ENCODE measurements around the gene PRMT9.

PRMT9 gene

DNA sequence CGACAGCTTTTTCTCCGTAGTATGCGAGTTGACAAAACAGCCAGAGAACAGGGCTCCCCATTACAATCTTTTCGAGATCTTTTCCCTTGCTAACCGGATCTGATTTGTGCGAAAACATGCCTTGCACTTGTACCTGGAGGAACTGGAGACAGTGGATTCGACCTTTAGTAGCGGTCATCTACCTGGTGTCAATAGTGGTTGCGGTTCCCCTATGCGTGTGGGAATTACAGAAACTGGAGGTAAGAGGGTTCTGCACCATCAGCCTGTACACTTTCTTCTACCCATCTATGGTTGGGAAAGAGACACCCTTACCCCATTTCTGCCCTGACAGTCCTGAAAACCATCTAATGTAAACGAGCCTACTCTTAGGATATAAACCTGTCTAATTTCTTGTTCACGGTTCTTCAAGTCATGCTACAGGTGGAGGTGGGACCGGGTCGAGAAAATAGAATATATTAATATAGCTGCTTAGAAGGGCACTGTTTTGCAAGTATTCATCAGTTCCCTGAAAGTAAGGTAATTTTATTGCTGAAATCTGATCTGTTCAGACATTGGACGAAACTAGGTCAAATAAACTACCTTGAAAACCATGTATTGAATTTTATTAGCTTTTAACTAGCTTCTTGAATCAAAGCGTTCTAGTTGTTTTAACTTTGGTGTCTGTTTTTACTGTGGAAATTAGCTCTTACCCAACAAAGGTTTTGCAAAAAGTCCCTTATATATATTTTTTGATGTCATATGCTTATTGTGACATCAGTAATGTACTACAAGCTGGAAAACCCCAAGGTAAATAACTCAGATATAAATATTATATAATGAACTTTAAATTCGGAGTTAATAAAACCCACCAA lies 65.9 kb downstream of the PRMT9 start:
- DNase-seq (ENCODE audit: low read depth in 2 of 2): no peak

DNA sequence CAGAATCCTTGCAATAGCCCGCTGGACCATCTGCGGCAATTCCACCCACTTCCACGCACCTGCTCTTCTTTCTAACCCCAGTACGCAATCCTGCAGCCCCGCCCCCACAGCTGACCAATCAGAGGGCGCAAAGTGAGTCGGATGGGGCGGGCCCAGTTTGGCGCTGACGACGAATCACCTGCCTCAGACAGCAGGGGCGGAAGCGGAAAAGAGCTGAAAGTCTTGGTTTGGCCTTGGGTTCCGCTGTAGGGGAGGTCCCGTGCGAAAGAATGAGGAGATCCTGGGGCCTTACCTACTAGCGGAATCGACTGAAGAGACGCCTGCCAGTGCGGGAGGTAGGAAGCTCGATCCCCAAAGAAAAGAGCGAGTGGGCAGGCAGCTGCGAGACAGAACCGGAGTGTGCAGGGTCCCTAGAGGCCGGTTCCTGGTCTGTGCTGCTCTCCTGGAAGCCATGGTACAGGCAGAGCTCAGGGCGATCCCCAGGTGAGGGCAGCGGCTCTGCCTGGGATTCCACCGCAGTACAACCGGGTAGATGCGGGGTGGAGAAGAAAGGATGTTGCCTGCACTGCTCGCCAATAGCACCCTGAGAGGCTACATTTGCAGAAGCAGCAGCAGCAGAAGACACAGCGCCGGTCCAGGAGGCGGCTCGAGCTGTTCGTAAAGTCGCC lies 66.7 kb downstream of the PRMT9 start, which contains the start of gene TMEM184C:
Gene TMEM184C (plus strand): TSS at position 225 of the 668 bp plus-strand sequence. CDS start 560 bp downstream, outside the sequence.
- DNase-seq (ENCODE audit: low read depth in 2 of 2): peak; percentile 95 to 98

DNA sequence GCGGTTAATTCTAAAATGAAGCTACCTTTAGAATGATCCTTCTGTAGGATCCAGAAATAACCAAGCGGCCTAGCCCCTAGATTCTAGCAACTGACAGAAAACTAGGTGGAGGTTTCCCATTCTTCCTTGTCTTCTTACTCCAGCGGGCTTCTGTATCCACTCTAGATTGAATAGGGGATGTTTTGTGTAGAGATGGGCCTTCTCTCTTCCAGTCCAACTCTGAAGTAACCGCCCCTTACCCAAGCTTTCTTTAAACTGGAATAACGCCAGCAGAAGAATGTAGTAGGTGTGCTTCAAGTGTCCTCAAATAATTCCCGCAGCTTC lies 67.2 kb downstream of the PRMT9 start:
- DNase-seq (ENCODE audit: low read depth in 2 of 2): no peak

DNA sequence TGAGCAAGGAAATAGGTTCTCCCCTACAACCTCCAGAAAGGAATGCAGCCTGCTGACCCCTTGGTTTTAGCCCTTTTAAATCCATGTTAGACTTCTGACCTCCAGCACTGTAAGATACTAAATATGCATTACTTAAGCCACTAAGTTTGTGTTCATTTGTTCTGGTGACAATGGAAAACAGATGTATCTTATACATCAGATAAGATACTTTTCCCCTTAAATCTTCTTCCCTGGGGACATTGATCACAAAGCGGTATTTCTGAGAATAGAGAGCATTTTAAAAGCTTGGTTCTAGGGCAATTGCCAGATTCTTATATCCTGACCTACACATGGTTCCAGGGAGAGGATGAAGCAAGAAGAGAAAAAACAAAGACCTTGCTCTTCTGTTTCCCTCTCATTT lies 73.3 kb downstream of the PRMT9 start:
- no peak for DNase-seq (ENCODE audit: low read depth in 2 of 2)

DNA sequence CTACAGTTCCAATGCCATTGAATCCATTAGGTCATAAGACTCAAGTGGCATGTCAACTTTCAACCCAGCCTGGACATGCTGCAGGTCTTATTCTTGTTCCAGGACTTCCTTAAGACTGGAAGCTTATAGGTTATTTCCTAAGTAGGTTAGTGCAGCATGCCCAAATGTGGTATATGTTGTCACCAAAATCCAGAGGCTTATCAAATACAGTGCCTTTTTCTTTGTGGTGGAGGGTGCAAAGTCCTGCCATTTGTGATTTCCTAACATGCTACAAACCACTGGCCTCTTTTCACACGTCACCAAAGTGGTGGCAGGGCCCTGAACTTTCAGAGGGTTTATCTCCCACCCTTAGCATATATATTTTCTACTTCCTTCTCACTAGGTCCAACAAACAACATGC lies 76.5 kb downstream of the PRMT9 start:
- DNase-seq (ENCODE audit: low read depth in 2 of 2): no peak

DNA sequence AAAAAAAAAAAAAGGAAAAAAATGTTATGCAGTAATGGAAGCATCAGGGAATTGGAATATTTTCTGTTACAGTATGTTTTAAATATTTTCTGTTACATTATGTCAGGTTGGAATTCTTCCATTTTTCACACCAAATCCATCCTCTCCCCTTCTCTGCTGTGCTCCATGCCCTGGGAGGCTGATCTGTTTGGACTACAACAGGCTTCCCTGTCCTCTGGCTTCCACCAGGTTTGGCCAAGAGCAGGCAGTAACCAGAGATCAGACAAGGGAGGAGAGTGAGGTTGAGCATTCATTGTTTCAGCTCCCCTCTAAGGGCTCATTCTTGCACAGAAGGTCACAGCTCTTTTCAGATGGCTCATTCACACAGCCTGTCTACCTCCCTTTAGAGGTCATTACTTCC lies 78.5 kb downstream of the PRMT9 start:
- DNase-seq (ENCODE audit: low read depth in 2 of 2): no peak

DNA sequence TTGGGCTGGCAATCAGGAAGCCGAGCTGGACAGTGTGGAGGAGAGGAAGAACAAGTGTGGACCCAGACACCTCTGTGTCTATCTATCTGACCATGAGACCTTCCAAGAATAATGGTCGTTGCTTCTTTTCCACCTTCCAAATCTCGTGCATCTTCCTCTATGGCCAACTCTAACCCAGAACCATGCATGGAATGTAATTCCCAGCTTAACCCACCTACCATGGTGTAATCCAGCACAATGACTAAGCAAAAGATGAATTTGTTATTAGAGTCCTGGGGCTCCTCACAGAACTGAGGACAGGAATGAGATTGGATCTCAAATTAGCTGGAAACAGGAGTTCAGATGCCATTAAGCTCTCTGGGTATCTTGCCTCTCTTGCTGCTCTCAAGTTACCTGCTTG lies 84.2 kb downstream of the PRMT9 start:
- no peak for DNase-seq (ENCODE audit: low read depth in 2 of 2)

DNA sequence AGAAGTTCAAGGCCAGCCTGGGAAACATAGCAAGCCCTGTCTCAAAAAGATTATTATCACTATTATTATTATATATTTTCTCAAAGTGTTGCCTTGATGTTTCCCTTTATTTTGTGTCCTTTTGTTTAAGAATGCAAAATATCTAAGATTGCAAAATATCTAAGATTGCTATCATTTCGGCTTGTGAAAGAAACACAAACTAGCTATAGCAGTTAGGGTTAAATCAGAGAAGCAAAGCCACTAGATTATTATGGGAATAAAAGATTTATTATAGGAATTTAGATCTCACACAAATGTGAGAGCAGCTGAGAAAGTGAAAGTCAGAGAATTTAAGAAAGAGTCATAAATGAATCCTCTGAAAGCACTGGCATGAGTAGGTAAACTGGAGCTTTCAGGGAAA lies 84.8 kb downstream of the PRMT9 start:
- no peak for DNase-seq (ENCODE audit: low read depth in 2 of 2)

DNA sequence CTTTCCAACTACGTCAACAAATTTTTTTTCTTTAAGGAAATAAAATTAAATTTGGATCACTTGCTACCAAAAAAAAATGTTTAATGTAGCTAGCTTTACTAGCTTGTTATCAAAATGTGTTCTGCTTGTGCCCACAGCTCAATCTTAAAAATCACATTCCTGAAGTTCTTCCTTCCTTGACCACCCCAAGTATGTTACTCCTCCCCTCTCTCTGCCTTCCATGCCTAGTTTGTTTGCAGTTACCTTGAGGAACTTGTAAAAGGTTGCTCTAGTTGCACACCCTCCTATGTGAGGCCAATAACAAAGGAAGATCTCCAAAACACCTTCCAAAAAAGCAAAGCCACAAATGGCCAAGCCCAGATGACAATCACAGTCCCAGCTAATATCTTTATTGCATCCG lies 86.4 kb downstream of the PRMT9 start:
- DNase-seq (ENCODE audit: low read depth in 2 of 2): no peak

DNA sequence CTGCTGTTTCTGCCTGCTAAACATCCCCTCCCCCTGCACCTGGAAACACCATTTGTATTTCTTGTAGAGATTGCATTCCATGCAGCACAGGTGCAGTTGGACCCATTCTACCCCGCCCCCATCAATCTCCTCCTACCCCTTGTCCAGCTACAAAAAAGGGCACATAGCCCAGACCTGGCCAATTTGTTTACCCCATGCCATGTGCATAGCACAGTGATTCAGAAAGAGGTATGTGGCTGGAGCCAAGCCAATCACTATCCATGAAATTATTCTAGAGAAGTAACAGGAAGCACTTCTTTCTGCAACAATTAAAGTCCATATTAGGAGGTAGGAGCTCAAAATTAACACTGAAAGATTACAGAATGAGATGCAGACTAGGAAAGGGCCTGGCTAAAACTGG lies 87.0 kb downstream of the PRMT9 start:
- DNase-seq (ENCODE audit: low read depth in 2 of 2): no peak

DNA sequence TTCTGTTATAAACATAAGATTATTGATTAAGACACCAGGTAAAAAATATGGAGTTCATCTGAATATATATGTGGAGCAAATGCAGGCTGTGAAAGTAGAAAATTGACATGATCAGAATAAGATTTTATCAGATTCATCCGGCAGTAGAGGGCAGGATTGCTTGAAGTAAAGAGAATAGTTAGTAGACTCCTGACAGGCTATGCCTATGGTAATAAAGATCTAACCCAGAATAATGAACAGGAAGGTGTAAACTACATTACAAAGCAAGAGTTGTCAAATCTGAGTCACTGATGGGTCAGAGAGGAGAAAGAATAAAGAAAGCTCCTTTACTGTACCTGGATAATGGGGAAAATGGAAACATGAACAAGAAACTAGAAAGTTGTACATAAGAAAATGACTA lies 87.6 kb downstream of the PRMT9 start:
- DNase-seq (ENCODE audit: low read depth in 2 of 2): no peak

DNA sequence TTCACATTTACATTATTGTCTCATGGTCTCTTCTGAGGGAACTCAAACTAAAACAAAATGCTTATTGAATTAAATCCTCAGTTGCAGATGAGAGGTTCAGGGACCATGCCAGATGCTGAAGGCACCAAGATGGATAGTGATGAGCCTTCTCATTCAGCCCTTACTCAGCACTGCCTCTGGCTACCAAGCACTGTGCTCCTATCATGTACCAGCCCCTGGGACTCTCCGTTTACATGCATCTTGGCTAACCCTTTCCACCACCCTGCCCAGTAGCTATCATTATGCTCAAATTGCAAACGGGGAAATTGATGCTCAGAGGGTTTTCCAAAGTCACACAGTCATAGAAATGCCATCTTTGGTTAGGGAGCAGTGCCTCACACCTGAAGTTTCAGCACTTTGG lies 89.4 kb downstream of the PRMT9 start:
- no peak for DNase-seq (ENCODE audit: low read depth in 2 of 2)

DNA sequence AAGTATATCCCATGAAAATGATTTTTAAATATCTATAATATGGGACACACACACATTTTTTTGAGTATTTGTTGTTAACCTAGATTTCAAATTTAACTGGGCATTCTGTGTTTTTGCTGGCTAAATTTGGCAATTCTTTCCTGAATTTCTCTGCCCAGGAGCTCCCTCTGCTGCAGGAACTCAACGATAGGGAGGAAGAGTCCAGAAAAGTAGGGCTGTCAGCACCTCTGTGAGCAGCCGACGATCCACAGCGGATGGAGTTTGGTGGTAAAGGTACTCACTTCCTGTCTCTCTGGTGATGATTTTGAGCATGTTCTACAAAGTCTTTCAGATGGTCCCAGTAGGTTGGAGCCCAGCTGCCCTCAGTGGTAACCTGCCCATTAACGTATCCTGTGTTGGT lies 89.9 kb downstream of the PRMT9 start:
- no peak for DNase-seq (ENCODE audit: low read depth in 2 of 2)

DNA sequence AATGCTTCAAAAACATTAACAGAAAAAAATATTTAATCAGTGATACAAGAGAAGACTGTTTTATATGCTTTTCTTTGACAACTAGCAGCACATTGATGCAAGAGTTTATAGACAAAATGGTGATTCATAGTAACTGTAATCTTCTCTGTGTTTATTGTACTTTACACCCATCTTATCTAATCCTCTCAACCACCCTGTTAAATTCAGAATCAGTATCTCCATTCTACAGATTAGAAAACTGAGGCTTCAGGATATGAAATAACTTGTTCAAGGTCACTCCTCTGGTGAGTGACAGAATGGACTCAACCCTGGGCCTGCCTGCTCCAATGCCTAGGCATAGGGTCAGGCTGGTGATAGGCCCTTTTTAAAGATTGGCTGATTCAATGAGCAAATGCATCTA lies 92.9 kb downstream of the PRMT9 start:
- DNase-seq (ENCODE audit: low read depth in 2 of 2): no peak

DNA sequence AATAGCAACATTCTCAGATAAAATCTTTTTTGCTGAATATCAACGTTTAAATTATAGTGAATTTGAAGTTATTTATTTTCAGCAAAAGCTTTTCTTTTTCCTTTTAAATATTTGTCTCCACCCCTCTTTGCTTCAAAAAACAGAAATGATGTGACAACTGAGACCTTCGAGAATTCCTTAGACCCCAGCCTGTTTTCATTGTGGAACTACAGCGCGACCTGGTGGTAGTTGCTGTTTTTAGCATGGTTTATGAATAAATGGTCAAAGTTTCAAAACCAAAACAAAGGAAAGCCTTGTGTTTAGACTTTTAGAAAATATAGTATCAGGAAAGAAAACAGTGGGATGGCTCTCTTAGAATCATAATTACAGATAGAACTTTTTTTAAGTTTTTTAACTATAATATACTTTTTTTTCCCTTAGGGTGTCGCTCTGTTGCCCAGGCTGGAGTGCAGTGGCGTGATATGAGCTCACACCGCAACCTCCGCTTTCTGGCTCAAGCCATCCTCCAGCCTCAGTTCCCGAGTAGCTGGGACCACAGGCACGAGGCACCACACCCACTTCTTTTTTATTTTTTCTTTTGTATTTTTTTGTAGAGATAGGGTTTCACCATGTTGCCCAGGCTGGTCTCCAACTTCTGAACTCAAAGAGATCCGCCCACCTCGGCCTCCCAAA lies 93.6 kb downstream of the PRMT9 start:
- DNase-seq (ENCODE audit: low read depth in 2 of 2): peak in 1 of 2 donors; percentile 27

DNA sequence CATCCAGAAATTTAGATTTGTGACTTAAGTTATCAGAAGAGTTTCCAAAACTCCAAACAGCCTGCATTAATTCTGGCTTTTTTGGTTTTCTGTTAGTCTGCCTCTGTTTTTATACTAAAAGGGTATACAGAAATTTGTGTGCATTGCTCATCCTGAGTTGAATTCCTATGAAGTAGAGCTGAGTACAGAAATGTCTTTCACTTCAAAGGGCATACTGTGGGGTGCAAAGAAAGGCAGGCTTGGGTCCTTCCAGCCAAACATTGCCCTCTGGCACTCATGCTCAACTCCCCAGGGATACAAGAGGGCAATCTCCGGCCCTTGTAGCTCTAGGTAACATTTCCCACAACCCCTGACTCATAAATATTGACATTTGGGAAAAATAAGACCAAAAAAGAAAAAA lies 94.4 kb downstream of the PRMT9 start:
- DNase-seq (ENCODE audit: low read depth in 2 of 2): no peak

Measured in stimulated activated CD4-positive, alpha-beta T cell treated with anti-CD3 and anti-CD28 coated beads, Interleukin-15, amount 100 ng/mL, for 48 hours (primary cell).